ENCODE results near the gene LCN6.
"Not testable (repeated sequence)": the region's sequence is repeated elsewhere in the genome, so short reads cannot be mapped to it uniquely, and the experiment has no call there.

Gene LCN6

DNA sequence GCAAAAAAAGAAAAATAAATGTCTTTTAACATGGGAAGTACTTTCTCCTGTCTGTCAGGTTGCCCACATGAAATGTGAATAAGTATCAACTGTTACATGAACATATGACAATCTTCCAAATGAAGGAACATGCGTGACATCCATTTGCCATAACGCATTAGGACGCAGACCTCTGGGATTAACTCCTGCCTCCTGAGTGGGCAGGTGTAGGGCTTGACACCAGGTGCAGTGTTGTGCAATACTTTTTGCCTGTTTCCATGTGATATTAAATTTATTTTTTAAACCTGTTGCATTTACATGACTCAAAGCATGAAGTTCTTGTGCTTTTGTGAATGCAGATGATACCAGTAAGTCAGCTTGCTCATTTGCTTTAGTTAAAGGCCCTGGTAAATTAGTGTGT lies 34.1 kb upstream of the LCN6 start:
- peak; percentile 85 for DNase-seq

DNA sequence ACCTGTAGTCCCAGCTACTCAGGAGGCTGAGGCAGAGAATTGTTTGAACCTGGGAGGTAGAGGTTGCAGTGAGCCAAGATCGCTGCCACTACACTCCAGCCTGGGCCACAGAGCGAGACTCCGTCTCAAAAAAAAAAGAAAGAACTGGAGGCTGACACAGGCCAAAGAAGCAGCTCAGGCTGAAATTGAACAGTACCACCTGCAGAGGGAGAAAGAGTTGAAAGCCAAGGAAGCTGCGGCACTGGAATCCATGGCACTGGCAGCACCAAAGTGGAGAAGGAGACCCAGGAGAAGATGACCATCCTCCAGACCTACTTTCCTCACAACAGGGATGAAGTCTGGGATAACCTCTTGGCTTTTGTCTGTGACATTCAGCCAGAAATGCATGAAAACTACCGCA lies 31.5 kb upstream of the LCN6 start:
- DNase-seq: peak; percentile 23

GRCh38 chr9:136777359-136777758 lies 29.0 kb upstream of the LCN6 start:
- DNase-seq: no peak

GRCh38 chr9:136776947-136777346 lies 28.6 kb upstream of the LCN6 start:
- no peak for DNase-seq

GRCh38 chr9:136775191-136775590 lies 26.9 kb upstream of the LCN6 start:
- no peak for DNase-seq

DNA sequence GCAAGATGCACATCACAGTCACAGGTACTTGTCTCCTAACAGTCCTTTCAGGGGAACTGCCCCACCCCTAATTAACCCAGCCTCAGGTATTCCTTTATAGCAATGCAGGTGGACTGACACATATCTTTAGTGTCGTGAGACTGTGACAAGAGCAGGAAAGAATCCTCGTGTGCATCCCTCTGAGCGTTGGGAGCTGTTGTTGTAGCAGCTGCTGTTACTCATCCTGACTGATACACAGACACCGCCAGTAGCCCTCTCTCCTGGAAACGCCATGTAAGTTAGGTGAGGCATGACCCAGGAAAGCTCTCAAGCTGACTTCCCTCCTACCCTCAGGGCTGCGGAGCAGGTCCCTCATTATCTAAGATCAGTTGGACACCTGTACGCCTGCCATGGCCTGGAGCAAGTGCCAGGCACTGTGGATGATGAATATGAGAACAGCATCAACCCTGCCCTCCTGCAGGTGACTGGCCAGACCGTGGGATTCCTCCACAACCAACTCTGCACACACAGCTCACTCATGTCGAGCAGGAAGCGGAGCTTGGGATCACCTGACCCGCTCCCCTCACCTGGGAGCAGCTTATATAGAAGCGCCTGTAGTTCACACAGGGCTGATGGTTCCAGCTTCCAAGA lies 26.2 kb upstream of the LCN6 start:
- DNase-seq: no peak

GRCh38 chr9:136773386-136774044 lies 25.2 kb upstream of the LCN6 start:
- peak; percentile 31 for DNase-seq

DNA sequence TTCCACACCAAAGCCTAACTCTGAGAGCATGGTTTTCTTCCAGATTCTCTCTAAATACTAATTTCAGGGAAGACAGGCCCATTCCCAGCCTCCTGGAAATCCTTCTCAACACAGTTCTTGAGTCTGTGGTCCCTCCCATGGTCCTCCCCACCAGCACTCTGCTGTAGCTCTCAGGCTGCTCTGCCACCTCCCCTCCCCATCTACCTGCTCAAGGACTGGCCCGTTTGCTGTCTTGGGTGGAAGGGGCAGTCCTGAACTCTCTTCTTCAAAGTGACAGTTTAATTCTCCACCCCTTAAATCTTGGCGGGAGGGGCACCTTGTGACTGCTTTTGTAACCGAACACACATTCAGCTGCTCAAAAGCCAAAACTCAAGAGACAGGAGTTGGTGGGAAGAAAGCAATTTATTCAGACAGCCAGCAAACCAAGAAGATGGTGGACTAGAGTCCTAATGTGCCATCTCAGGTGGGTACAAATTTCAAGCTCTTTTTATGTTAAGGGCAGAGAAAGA lies 23.6 kb upstream of the LCN6 start:
- no peak for DNase-seq

- DNase-seq: peak; percentile 63
These were observed 21.4 kb upstream of the LCN6 start for GRCh38 chr9:136769710-136770191.

- DNase-seq: peak; percentile 94
These were observed 18.2 kb upstream of the LCN6 start for GRCh38 chr9:136766410-136767120.

- DNase-seq: not testable (repeated sequence)
These were observed 17.6 kb upstream of the LCN6 start for GRCh38 chr9:136765745-136766409.

GRCh38 chr9:136765041-136765440 lies 16.7 kb upstream of the LCN6 start:
- no peak for DNase-seq

- DNase-seq: no peak
These were observed 16.1 kb upstream of the LCN6 start, which contains the start of gene LCN15 for GRCh38 chr9:136764301-136764891. LCN15 (minus strand) TSS chr9:136764518; CDS start chr9:136764488, 30 bp downstream.

DNA sequence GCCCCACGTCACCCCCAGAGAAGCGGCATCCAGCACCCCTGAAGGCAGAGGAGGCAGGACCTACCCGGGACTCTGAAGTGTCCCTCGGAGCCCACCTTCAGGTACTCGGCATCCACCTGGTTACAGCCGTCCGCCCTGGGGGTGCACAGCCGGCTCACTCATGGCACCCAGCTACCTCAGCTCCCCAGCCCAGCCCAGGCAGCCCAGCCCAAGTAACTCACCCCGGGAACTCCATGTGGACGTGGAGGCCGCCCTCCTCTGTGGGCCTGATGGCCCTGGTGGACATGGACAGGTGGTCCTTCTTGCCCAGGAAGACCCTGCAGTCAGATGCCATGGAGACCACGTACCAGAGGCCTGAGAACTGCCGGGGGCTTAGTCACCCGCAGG lies 15.3 kb upstream of the LCN6 start:
- DNase-seq: no peak

- no peak for DNase-seq
These were observed 14.8 kb upstream of the LCN6 start for GRCh38 chr9:136762915-136763648.

DNA sequence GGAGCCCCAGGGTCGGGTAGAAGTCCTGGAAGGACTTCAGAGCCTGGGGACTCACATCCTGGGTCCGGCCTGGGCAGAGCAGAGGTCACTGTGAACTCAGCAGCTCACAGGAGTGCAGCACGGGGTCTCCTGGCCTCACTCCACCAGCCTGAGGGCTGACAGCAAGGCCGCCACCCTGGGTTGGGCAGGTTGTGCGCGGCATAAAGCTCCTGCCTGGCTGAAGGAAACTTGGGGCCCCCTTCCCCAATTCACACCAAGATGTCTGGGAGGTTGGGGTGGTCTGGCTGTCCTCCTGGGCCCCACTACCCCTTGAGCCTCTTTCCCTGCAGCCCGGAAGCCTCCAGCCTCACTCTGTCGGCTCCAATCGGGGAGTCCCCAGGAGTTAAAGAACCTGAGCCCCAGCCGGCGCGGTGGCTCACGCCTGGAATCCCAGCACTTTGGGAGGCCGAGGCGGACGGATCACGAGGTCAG lies 13.9 kb upstream of the LCN6 start:
- DNase-seq: no peak

DNA sequence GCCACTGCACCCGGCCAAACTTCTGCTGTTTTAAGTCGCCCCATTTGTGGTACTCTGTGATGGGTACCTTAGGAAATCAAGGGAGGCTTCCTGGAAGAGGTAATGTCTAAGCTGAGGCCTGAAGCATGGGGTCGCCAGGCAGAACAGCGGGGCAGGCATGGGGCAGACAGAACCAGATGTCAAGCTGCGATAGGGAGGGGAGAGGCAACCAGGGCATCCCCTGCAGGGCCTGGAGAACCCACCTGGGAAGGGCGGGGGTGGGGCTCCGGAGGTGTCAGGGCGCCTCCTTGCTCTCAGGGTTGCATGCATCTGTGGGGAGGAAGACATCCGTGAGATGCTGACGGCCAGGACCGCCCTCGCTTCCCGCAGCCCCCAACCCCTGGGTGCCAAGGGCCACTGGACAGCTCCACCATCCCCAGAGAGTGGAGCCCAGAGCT lies 13.2 kb upstream of the LCN6 start:
- DNase-seq: no peak

GRCh38 chr9:136760834-136761544 lies 12.7 kb upstream of the LCN6 start:
- peak; percentile 38 for DNase-seq

DNA sequence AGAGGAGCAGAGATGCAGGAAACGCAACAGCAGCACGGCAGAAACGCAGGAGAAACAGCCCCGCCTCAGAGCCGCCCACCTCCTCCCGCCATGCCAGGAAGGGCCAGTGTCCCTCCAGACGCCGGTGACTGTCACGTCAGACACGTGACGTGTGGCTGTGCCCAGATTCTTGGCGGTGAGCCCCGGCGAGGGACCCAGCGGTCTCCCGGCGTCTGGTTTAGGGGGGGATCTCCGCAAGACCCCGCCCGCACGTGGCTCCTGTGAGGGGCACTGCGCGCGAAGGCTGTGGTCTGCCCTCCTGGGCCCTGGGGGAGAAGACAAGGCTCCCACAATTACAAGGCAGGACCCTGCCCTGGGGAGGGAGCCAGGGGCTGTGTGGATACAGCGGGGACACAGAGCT lies 12.1 kb upstream of the LCN6 start:
- DNase-seq: no peak

DNA sequence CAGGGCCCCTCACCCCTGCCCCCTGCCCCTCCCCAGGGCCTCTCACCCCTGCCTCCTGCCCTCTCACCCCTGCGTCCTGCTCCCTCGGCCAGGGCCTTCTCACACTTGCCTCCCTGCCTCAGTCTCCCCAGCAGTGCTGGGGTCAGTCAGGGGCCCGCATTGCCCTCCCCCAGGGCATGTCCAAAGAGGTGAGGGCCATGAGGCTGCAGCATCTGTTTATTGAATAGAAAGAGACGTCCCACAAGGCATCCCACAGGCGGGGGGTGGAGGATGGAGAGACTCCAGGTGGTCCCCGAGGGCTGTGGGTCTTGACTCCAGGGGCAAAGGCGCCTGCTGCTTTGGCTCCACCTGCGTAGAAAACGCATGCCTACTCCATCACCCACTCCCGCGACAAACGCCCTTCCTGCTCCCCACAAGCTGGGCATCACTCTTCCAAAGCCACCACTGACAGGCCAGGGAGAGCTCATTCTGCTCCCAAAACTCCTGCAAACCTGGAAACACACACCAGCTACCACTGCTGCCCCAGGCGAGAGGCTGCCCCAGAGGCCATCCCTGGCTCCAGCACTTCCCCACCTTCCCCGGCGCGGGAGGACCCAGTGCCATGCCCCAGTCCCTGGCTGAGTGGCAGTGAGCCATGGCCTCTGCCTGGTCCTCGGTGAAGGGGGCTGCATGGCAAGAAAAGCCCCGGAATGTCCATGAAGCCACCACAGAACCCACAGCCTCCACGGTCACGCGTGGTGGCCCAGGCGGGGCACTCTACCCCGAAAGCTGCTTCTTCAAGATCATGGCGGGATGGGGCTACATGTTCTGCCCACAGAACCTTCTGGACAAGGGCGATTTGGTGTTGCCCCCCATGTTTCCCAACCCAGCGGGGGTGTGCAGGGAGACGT lies 11.4 kb upstream of the LCN6 start:
- no peak for DNase-seq
